AG04450 (cell line): Measurements from ENCODE around the gene STK38. TPM values are rescaled to one million over a fixed set of nuclear protein-coding genes. Genes with fewer than 3 reads are reported as not detected.

Experiments used
- CTCF ChIA-PET: fragments of 300-600, 350-600 bp; formaldehyde crosslinking; extraction: SDS; loops from one replicate; lab custom pipeline; 2022; ENCODE audit warnings: antibody characterized with exemption, inconsistent platforms; lab: Charles Lee
- POLR2A ChIA-PET: fragments of 350-600 bp; formaldehyde crosslinking; extraction: SDS; loops from one replicate; lab custom pipeline; 2021; ENCODE audit warnings: antibody characterized with exemption, inconsistent platforms; lab: Yijun Ruan, JAX
- DNase-seq: peaks from one replicate; pipeline ENCODE4 v3.0.0-alpha.2; 2011; ENCODE audit warnings: low read depth, low spot score
- H3K27ac ChIP-seq: one replicate; pipeline ENCODE4 v1.5.1; 2012; ENCODE audit warnings: low read depth, low read length, control low read depth
- H3K27me3 ChIP-seq: one replicate; pipeline ENCODE4 v1.6.0; 2012; ENCODE audit warnings: low read length; ENCODE audit not compliant: control insufficient read depth, insufficient read depth
- H3K4me3 ChIP-seq: 2 replicates; pipeline ENCODE4 v1.5.1; 2011; ENCODE audit warnings: mild to moderate bottlenecking, low read depth, low read length, control low read depth
- H3K9me3 ChIP-seq: 2 replicates; pipeline ENCODE4 v1.5.1; 2012; ENCODE audit warnings: low read length; ENCODE audit not compliant: control insufficient read depth, insufficient read depth
- polyA plus RNA-seq: library from polyadenylated mRNA; depleted of rRNA; stranded (reverse); fragments of >200 nt; gene quantifications from 2 replicates; pipeline ENCODE4 v1.2.3, GENCODE V29; 2011
- TF ChIP-seq, protein P1 (sequence below): IDR thresholded peaks from 2 replicates; pipeline ENCODE4 v1.5.1; 2011; ENCODE audit warnings: low read depth, low read length, control low read depth, inconsistent platforms

The STK38 gene
- polyA plus RNA-seq, 1 experiment, result 34.9 TPM

DNA sequence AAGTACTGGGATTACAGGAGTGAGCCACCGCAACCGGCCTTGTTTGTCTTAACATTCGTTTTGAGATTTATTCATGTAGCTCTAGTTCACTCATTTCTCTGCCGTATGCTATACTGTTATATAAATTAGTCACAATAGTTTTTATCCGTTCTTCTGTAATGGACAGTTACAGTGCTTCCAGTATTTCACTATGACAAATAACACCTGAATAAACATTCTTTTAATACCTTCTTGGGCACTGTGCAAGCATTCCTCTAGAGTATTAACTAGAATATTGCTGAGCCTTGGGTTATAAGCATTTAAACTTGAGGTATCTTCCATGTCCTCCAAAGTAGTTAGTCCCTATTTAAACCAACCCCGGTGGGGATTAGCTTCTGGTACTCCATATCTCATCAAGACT, 45.6 kb downstream of the STK38 start:
- ChIA-PET CTCF (no interaction called here), POLR2A (no interaction called here)
- H3K27ac ChIP-seq, result no peak overlapping the region
- H3K27me3 ChIP-seq, result no peaks in the 10 kb centered on the region
- TF ChIP-seq, protein P1, sequence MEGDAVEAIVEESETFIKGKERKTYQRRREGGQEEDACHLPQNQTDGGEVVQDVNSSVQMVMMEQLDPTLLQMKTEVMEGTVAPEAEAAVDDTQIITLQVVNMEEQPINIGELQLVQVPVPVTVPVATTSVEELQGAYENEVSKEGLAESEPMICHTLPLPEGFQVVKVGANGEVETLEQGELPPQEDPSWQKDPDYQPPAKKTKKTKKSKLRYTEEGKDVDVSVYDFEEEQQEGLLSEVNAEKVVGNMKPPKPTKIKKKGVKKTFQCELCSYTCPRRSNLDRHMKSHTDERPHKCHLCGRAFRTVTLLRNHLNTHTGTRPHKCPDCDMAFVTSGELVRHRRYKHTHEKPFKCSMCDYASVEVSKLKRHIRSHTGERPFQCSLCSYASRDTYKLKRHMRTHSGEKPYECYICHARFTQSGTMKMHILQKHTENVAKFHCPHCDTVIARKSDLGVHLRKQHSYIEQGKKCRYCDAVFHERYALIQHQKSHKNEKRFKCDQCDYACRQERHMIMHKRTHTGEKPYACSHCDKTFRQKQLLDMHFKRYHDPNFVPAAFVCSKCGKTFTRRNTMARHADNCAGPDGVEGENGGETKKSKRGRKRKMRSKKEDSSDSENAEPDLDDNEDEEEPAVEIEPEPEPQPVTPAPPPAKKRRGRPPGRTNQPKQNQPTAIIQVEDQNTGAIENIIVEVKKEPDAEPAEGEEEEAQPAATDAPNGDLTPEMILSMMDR, result no peak
- H3K4me3 ChIP-seq, result no peak overlapping the region
- no peaks in the 10 kb centered on the region for H3K9me3 ChIP-seq
- DNase-seq, result no peak

DNA sequence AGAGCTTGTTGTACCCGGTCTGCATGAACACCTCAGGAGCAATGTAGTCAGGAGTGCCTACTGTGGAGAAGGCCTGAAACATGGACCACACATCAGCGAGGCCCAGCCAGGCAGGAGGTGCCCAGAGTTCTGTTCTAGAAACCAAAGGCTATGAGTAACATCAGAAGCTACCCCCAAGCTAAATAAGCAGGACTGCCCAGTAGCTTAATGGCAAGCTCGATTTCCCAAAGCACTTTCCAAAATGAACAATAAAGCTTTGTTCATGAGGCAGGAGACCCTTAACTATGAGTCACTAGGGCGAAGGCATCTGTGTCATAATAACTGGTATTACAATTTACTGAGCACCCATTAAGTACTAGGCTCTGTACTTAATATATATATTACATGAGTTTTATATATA, 47.4 kb downstream of the STK38 start:
- POLR2A ChIA-PET, result interaction anchor here (0.7 kb wide), 1 partner anchor 178 kb away, joined by 14 read pairs; the partner anchor contains the start of gene CDKN1A

DNA sequence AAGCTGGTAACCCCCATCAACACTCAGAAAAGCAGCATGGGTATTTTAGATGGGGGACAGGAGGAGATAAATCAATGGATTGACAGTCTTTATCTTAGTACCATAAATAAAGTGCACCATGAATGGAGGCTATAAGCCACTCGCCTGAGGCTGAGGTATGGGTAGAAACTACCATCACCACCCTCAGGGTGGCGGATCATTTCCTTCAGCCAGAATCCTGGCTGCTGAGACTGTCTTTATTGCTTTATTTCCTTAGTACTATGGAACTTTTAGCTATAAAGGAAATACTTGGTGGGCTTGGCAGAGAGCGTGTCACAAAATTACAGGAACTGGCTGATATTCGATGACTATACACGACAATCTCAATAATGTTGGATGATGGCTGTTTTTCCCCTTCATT, 52.2 kb downstream of the STK38 start:
- TF ChIP-seq, protein P1, result no peak
- Histone ChIP-seq H3K4me3 (no peak overlapping the region), H3K27ac (no peak overlapping the region), H3K9me3 (no peaks in the 10 kb centered on the region), H3K27me3 (no peaks in the 10 kb centered on the region)
- DNase-seq, result no peak
- ChIA-PET CTCF (no interaction called here), POLR2A (no interaction called here)

More for the DNA sequence above, 47.4 kb downstream of the STK38 start:
- no peaks in the 10 kb centered on the region for H3K27me3 ChIP-seq
- CTCF ChIA-PET, result interaction anchor here (1.2 kb wide), 1 partner anchor 12 kb away, joined by 3 read pairs; no protein-coding TSS in a partner anchor
- no peak overlapping the region for H3K4me3 ChIP-seq
- no peak overlapping the region for H3K27ac ChIP-seq
- no peaks in the 10 kb centered on the region for H3K9me3 ChIP-seq
- TF ChIP-seq, protein P1, result no peak
- no peak for DNase-seq

DNA sequence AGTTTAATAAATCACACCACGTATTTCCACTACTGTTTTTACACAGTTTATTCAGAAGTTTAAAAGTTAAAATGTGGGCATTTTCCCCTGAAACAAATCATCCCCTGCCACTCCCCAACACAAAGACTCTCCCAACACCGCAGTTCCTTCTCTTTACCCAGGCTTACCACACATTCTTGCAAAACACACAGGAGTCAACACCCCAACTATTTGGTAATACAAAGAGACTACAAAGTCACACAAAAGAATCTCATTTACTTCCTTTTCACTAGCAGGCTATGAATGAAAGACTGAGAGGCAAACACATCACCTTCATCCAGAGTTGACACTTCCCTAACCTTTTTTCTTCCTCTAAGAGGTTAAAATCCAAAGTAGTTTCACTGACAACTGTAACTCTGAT, 53.4 kb downstream of the STK38 start:
- Histone ChIP-seq H3K27ac (no peak overlapping the region), H3K27me3 (no peaks in the 10 kb centered on the region), H3K4me3 (no peak overlapping the region), H3K9me3 (no peaks in the 10 kb centered on the region)
- CTCF ChIA-PET, result no interaction called here
- DNase-seq, result no peak
- POLR2A ChIA-PET, result no interaction called here
- TF ChIP-seq, protein P1, result no peak

DNA sequence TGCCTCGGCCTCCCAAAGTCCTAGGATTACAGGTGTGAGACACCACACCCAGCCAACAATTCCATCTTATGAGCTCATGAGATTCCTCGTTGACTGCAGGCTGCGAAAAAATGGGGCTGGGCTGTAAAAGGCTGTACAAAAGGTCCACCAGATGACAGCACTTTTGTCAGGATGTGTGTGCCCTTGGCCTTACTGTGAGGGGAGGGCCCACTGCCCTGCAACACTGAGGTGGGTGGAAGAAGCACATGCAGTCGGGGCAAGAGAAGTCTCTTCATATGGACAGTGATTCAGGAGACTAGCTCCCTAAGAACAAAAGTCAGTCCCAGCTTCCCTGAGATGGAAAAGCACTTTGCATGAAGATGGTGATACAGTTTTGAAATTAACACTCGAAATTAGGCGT, 54.0 kb downstream of the STK38 start:
- POLR2A ChIA-PET, result no interaction called here
- TF ChIP-seq, protein P1, result no peak
- no peak overlapping the region for H3K27ac ChIP-seq
- H3K9me3 ChIP-seq, result no peaks in the 10 kb centered on the region
- H3K4me3 ChIP-seq, result no peak overlapping the region
- CTCF ChIA-PET, result no interaction called here
- H3K27me3 ChIP-seq, result no peaks in the 10 kb centered on the region
- no peak for DNase-seq
